GM10266 (cell line): Measurements from ENCODE around the gene ZFYVE21.

Experiments
- DNase-seq: peaks from one replicate; pipeline ENCODE4 v3.0.0; 2012; ENCODE audit errors: extremely low spot score
- CTCF ChIP-seq: IDR thresholded peaks from 2 replicates; pipeline ENCODE4 v1.5.1; 2012; ENCODE audit warnings: mild to moderate bottlenecking, low read depth; ENCODE audit not compliant: control insufficient read depth, insufficient read depth; ENCODE audit errors: missing control alignments

The ZFYVE21 gene

GRCh38 chr14:103707329-103708263 is 8.0 kb upstream of the ZFYVE21 start:
- TF ChIP-seq CTCF, result no peak

GRCh38 chr14:103708750-103709187 is 6.8 kb upstream of the ZFYVE21 start:
- TF ChIP-seq CTCF, result no peak
- no peak for DNase-seq

More at GRCh38 chr14:103707329-103708263, 8.0 kb upstream of the ZFYVE21 start:
- DNase-seq, result no peak

GRCh38 chr14:103709814-103710213 is 5.8 kb upstream of the ZFYVE21 start:
- no peak for DNase-seq
- TF ChIP-seq CTCF, result no peak

- DNase-seq, result no peak
- TF ChIP-seq CTCF, result no peak
These were observed 4.7 kb upstream of the ZFYVE21 start for GRCh38 chr14:103710771-103711377.

GRCh38 chr14:103711516-103712431 is 3.8 kb upstream of the ZFYVE21 start:
- no peak for DNase-seq
- no peak for TF ChIP-seq CTCF

GRCh38 chr14:103712633-103713247 is 2.9 kb upstream of the ZFYVE21 start:
- no peak for TF ChIP-seq CTCF
- no peak for DNase-seq
